Transverse colon (tissue), 3 donors: ENCODE measurements around the gene TARM1.

Experiments used
- EP300 ChIP-seq: sonication (generic); formaldehyde crosslinking; IDR thresholded peaks from one replicate; pipeline ENCODE4 v1.6.1; 2017; ENCODE audit warnings: antibody characterized with exemption, low read depth
- POLR2A ChIP-seq: fragments of 450-650 bp; IDR thresholded peaks from one replicate; pipeline ENCODE4 v1.6.1; 2016; ENCODE audit warnings: antibody characterized with exemption, mild to moderate bottlenecking, moderate library complexity
- TF ChIP-seq, protein P1 (sequence below), 5 experiments: fragments of 200-600 bp in 3 of 5; fragments of 450-650 bp in 2 of 5; sonication (generic) in 3 of 5; IDR thresholded peaks; 1 replicate in 2 of 5; 2 replicates in 3 of 5; pipeline ENCODE4 v1.5.1; 2016 to 2017; ENCODE audit warnings: antibody characterized with exemption in 5 of 5, inconsistent platforms in 3 of 5, mild to moderate bottlenecking in 2 of 5, moderate library complexity in 1 of 5

DNA sequence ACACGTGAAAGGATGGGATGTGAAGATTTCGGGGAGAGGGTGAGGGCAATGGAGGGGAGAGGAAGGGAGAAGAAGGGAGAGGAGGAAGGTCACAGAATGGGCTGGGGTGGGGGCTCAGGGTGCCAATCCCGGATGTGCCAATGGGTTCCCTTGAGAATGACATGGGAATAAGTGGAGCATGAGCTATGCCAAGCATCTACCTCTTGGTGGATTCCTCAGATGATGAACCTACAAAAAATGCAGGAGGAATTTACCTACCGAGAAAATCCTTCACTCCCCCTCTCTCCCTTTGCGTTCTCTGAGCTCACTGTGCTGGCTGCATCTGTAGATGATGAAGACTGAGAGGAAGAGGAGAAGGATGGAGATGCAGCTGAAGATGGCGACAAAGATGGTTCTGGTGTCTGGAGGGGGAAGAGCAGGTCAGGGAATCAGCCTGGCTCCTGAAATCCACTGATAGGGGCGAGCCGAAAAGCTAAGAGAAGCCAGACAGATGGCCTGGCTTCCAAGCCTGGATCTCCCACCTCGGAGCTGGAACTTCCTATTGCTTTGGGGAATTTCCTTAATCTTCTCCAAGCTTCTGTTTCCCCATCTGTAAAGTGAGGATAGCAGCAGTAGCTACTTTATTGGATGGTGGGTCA lies 39.1 kb downstream of the TARM1 start:
- TF ChIP-seq, protein P1, sequence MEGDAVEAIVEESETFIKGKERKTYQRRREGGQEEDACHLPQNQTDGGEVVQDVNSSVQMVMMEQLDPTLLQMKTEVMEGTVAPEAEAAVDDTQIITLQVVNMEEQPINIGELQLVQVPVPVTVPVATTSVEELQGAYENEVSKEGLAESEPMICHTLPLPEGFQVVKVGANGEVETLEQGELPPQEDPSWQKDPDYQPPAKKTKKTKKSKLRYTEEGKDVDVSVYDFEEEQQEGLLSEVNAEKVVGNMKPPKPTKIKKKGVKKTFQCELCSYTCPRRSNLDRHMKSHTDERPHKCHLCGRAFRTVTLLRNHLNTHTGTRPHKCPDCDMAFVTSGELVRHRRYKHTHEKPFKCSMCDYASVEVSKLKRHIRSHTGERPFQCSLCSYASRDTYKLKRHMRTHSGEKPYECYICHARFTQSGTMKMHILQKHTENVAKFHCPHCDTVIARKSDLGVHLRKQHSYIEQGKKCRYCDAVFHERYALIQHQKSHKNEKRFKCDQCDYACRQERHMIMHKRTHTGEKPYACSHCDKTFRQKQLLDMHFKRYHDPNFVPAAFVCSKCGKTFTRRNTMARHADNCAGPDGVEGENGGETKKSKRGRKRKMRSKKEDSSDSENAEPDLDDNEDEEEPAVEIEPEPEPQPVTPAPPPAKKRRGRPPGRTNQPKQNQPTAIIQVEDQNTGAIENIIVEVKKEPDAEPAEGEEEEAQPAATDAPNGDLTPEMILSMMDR (IDR thresholded peaks at IDR 0.05), result no peak
- no peak for TF ChIP-seq EP300
- no peak for TF ChIP-seq POLR2A
